CMK (cell line): ENCODE results near the gene PSMD2.
"Not testable (repeated sequence)": the region's sequence is repeated elsewhere in the genome, so short reads cannot be mapped to it uniquely, and the experiment has no call there.

Source experiments
- DNase-seq: peaks from one replicate; pipeline ENCODE4 v3.0.0-alpha.2; 2010; ENCODE audit warnings: low read depth

Gene PSMD2

DNA sequence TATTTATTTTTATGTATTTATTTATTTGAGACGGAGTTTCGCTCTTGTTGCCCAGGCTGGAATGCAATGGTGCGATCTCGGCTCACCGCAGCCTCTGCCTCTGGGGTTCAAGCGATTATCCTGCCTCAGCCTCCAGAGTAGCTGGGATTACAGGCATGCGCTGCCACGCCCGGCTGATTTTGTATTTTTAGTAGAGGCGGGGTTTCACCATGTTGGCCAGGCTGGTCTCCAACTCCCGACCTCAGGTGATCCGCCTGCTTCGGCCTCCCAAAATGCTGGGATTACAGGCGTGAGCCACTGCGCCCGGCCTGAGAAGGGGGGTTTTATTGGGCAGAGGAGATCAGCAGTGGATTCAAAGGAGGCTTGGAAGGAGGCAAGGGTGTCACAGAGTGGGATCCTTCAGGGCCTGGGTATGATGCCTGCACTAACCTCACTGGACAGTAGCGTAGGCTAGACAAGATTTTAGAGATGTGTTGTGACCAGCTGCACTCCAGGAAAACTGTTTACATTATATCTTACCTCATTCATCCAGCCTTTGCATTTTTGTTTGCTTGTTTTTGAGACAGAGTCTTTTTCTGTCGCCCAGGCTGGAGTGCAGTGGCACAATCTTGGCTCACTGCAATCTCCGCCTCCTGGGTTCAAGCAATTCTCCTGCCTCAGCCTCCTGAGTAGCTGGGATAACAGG, 40.6 kb downstream of the PSMD2 start:
- not testable (repeated sequence) for DNase-seq

DNA sequence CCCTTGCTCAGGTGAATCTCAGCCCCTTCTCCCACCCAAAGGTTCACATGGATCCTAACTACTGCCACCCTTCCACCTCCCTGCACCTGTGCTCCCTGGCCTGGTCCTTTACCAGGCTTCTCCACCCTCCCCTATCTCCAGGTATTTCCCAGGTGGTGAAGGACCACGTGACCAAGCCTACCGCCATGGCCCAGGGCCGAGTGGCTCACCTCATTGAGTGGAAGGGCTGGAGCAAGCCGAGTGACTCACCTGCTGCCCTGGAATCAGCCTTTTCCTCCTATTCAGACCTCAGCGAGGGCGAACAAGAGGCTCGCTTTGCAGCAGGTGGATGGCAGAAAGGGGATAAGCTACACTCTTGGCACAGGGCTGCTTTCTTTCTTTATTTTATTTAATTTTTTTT, 42.9 kb downstream of the PSMD2 start:
- DNase-seq = no peak

DNA sequence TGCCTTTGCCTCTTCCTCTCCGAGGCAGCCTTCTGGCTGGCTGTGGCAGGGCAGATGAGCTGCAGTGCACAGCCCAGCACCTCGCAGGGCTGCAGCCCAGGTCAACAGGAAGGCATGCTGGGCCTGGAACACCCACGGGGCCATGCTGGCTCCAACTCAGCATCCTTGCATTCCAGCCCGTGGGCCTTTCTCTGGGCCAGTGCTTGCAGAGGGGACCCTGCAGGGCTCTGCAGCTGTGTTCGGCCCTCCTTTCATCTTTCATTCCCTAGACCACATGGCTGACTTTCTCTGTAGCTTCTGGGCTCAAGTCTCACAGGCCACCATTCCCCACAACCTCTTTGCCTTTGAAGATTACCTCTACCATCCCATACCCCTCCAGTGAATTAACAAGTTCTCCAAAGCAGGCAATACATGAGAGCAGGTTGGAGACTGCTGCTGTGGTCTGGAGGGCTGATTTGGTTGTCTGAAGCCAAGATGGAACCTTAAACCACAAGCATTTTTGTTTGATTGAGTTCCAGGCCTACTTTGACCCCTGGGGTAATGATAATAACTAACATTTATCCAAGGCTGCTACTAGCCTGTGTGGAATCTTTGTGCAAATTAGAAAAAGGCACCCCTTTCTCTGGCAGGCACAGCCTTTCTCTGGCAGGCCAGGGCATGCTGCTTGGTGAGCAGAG, 44.3 kb downstream of the PSMD2 start:
- DNase-seq = no peak

- DNase-seq = no peak
Observed at GRCh38 chr3:184344579-184345316, 45.7 kb downstream of the PSMD2 start.

GRCh38 chr3:184345317-184346144, 46.5 kb downstream of the PSMD2 start:
- DNase-seq = no peak

DNA sequence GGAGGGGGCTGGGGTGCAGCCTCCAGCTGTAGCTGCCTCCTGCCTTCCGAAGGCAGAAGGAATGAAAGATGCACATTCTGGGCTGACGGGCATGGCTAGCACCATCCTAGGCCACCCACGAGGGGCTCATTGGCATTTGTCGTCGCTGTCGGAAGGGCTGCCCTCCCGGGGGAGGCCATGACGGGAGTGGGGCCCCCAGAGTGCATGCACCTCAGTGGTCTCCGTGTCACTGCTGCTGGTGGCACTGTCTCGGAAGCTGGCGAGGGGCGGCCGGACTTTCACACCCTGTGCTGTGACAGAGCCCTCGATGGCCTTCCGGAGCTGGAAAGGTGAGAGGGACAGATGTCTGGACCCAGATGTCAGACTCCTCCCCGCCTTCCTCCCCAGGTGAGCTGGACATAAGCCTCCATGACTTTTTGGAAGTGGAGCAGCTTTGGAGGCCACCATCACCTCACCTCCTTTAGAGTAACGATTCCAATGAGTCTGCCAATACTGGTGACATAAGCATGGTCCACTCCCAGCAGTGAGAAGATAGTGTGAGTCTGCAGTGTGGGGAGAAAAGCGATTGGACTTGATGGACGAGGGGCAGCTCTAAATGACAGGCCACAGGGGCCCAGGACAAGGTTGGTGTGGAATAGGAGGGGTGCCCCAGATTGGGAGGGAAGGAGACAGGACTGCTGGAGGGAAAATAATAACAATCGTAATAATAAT, 47.6 kb downstream of the PSMD2 start:
- DNase-seq = no peak

DNA sequence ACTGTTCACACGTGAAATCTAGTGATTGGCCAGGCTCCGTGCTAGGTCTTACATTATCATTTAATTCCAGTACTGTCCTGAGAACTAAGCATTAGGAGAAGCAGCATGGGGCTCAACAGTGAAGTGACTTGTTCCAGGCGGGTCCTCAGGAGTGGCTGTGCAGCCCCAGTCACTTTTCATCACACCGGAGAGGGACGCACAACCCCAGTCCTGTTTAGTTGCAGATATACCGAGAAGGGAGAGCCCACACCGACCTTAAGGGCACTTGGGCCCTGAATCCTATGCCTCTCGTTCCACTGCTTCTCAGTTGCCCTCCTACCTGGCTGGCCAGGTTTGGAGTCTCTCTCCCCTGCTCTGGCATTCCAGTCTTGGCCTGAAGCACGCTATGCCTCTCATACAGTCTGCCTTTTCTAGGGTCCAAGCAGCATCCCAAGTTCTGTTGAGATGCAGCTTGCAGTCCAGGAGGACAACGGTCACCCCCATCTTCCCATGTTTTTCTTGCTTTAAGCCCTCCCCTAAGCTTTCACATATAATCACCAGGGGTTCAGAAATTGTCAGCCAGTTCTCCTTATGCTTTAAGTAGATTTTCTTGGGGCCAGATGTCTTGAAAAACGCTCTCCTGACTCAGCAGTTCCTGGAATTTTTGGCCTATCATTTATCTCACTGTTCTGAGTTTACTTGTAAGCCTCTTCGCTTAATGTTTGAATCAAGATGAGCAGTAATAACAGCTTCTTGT, 48.4 kb downstream of the PSMD2 start:
- no peak for DNase-seq

- no peak for DNase-seq
Observed at GRCh38 chr3:184348057-184348382, 49.0 kb downstream of the PSMD2 start.

GRCh38 chr3:184349563-184350470, 50.8 kb downstream of the PSMD2 start:
- no peak for DNase-seq

GRCh38 chr3:184350618-184351017, 51.6 kb downstream of the PSMD2 start:
- DNase-seq = no peak

- DNase-seq = no peak
Observed at GRCh38 chr3:184351511-184352148, 52.6 kb downstream of the PSMD2 start.

DNA sequence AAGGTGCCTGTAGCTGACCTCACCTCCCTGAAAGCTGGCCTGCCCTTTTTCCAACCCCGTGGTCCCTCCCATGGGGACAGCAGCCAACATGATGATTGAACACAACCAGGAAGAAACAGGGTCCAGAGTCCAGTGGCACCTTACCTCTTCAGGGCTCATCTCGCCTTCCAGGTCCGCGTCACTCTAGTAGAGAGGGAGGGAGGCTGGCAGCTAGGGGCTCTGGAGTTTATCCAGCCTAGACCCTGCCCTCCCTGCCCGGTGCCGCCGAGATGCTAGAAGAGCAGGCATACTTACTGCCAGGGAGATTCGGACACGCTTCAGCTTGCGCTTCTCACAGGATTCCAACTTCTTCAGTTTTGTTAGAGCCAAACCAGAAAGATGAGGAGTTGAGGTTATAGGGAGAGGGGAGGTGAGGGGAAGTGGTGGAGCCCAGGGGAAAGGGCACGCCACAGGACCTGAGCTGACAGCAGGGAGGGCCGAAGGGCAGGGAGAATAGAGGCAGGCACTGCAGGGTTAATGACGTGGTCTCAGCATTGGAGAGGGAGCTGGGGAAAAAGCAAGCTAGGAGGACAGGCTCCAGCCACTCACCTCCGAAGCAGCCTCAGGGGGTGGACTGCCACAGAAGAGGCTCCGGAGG, 53.2 kb downstream of the PSMD2 start:
- DNase-seq = no peak

DNA sequence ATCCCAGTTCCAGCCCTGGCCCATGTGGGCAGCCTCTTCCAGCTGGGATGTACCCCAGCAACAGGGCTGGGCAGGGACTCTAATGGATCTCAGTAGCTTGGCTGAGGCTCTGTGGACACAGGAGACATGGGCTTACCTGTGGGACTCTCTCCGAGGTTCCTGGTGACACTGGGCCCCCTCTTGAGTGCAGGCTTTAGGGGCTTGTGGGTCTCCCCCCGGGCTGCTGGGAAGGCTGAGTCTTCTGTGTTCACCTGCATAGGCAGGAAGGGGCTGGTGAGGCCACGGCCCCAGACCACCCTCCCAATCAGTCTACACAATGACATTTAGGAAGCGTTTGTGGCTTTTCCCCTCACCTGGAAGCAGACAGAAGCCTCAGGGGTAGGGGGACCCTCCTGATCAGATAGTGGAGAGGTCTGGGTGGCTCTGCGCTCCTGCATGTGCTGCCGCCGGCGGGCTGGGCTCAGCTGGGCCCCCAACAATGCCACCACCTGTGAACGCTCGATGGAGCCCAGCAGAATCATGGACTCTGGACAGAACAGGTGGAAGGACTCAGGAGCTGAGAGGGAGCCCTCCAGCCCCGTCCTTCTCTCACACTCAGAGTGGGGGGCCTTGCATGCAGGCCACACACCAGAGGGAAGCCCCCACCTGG, 54.0 kb downstream of the PSMD2 start:
- no peak for DNase-seq

DNA sequence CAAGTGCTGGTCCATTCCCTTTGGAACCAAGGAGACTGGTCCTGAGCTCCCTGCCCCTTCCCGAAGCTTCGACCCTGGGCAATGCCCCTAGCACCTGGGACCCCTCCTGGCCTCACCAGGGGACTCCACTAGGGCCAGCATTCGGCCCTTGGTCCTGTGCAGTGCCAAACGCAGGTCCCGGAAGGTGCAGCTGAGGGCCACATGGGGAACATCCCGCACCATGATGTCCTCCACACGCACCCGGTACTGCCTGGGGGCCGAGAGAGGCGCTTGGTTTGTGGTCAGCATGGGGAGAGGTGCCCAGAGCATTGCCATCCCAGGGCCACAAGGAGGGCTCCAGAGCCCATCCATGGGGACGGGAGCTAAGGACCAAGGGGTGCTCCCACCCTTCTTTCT, 54.5 kb downstream of the PSMD2 start:
- DNase-seq = no peak

GRCh38 chr3:184354121-184354728, 55.2 kb downstream of the PSMD2 start:
- no peak for DNase-seq

DNA sequence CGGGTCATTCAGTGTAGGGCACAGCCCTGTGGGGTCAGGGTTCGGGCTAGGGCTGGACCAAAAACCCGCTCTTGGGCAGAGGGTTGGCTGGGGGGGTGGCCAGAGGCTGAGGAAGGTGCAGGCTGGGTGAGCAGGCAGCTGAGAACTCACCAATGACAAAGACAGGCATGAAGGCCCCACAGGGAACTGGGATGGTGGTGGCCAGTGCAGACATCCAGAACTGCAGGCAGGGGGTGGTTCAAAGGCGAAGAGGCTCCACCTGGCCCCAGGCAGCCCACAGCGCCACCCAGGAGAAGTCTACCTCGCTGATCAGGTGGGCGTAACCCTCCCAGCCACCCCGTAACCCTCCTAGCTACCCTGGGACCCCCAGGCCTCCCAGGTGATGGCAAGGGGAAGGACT, 55.7 kb downstream of the PSMD2 start:
- no peak for DNase-seq

- no peak for DNase-seq
Observed at GRCh38 chr3:184355261-184356040, 56.4 kb downstream of the PSMD2 start.
